HT1080 (cell line): Measurements from ENCODE around the gene KRTCAP2. TPM values are rescaled to one million over a fixed set of nuclear protein-coding genes. Genes with fewer than 3 reads are reported as not detected.
A peak's percentile ranks its signal among the peaks of the same experiment; 100 is the strongest.
"Not testable (repeated sequence)": the region's sequence is repeated elsewhere in the genome, so short reads cannot be mapped to it uniquely, and the experiment has no call there.

Experiments
- DNase-seq: peaks from one replicate; pipeline ENCODE4 v3.0.0-alpha.2; 2015; ENCODE audit warnings: low read depth
- total RNA-seq: library from RNA; depleted of rRNA; stranded (reverse); fragments of >200 nt; shearing (Covaris generic); gene quantifications from 2 replicates; pipeline ENCODE4 v1.2.3, GENCODE V29; 2014

The KRTCAP2 gene
- total RNA-seq, 1 experiment from 2014 or later, result 170 TPM

- DNase-seq, result no peak
These were observed 27.8 kb upstream of the KRTCAP2 start for GRCh38 chr1:155200920-155201319.

GRCh38 chr1:155199792-155200191 is 26.7 kb upstream of the KRTCAP2 start:
- DNase-seq, result no peak

DNA sequence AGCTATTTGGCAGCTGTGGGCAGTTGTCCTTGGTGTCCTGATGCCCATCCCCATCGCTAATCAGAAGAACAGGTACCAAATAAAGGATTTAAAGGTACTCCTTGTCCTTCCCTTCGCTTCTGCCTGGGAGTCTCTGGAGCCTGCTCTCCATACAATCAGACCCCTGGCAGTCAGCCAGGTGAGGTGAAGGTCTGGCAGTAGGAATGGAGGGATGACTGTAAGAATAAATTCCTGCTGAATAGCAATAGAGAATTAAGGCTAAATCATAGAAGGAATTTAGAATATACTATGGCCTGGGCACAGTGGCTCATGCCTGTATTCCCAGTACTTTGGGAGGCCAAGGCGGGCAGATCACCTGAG is 25.4 kb upstream of the KRTCAP2 start:
- no peak for DNase-seq

DNA sequence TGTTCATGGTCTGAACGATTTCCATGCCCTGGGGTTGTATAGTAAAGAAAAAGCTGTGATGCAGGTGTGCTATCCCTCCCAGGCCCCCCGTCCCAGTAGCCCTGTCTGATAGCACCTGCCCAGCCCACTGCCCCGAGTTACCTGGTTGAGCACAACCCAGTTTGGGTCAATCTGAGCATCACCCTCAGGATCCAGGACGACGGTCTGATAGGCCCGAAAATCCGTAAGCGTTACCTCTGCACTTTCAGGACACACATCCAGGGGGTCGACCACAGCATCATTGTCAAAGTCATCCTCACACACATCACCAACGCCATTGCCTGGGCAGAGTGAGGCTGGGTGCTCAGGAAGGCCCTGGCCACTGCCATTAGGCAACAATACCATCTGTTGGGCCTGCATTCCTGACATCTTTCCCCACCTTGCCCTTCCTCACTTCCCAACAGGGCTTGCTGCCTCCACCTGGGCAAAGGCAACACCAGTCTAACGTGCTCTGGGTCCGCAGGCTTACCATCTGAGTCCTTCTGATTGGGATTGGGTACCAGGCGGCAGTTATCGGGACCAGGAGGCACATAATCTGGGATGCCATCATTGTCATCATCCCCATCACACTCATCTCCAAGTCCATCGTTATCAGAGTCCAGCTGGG is 24.9 kb upstream of the KRTCAP2 start:
- no peak for DNase-seq

GRCh38 chr1:155196893-155197638 is 24.0 kb upstream of the KRTCAP2 start:
- no peak for DNase-seq

- no peak for DNase-seq
These were observed 23.2 kb upstream of the KRTCAP2 start for GRCh38 chr1:155196103-155196892.

- DNase-seq, result no peak
These were observed 22.3 kb upstream of the KRTCAP2 start for GRCh38 chr1:155195201-155196102.

GRCh38 chr1:155193991-155194240 is 20.8 kb upstream of the KRTCAP2 start:
- DNase-seq, result not testable (repeated sequence)

DNA sequence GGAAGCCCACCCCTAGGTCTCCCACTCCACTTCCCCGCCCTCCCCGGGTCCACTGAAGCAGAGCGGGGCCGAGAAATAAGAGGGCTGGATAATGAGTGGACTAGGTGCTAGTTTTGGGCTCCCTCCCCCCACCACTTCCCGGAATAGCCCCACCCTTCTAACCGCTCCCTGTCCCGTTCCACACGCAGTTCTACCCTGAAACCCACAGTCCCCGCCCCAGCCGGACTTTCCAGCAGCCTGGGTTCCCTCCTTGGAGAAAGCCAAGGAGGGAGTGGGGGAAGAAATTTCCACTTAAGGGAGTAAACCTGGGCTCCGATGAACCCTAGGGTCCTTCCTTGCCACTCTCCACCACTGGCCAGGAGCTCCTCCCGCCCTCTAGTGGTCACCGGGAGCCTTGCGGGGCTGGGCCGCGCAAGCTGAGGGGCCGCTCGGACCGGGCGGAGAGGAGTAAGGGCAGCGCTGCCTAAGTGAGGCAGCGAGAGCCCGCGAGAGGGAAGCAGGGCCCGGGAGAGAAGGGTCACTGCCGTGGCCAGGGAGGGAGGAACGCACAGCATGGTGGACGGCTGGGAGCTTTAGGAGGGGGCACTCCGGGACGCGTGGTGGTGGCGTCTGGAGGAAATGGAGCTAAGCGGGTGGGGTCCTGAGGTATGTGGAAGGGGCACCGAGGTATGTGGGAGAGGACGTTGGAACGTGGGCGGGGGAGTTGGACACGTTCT is 20.3 kb upstream of the KRTCAP2 start:
- DNase-seq, result peak; percentile 89

GRCh38 chr1:155192346-155193274 is 19.5 kb upstream of the KRTCAP2 start:
- no peak for DNase-seq

DNA sequence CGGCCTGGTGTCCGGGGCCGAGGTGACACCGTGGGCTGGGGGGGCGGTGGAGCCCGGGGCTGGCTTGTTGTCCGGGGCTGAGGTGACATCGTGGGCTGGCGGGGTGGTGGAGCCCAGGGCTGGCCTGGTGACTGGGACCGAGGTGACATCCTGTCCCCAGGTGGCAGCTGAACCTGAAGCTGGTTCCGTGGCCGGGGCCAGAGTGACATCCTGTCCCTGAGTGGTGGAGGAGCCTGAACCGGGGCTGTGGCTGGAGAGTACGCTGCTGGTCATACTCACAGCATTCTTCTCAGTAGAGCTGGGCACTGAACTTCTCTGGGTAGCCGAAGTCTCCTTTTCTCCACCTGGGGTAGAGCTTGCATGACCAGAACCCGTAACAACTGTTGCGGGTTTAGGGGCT is 18.8 kb upstream of the KRTCAP2 start:
- no peak for DNase-seq

- DNase-seq, result not testable (repeated sequence)
These were observed 16.8 kb upstream of the KRTCAP2 start for GRCh38 chr1:155189926-155190325.

DNA sequence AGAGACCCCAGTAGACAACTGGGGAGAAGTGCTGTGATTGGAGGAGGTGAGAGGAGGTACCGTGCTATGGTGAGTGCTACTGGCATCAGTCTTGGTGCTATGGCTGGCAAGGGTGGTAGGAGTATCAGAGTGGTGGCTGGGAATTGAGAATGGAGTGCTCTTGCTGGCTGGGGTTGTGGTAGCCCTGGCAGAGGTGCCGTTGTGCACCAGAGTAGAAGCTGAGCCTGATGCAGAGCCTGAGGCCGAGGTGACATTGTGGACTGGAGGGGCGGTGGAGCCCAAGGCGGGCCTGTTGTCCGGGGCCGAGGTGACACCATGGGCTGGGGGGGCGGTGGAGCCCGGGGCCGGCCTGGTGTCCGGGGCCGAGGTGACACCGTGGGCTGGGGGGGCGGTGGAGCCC is 15.2 kb upstream of the KRTCAP2 start:
- DNase-seq, result no peak

- DNase-seq, result no peak
These were observed 14.4 kb upstream of the KRTCAP2 start for GRCh38 chr1:155187456-155187891.

DNA sequence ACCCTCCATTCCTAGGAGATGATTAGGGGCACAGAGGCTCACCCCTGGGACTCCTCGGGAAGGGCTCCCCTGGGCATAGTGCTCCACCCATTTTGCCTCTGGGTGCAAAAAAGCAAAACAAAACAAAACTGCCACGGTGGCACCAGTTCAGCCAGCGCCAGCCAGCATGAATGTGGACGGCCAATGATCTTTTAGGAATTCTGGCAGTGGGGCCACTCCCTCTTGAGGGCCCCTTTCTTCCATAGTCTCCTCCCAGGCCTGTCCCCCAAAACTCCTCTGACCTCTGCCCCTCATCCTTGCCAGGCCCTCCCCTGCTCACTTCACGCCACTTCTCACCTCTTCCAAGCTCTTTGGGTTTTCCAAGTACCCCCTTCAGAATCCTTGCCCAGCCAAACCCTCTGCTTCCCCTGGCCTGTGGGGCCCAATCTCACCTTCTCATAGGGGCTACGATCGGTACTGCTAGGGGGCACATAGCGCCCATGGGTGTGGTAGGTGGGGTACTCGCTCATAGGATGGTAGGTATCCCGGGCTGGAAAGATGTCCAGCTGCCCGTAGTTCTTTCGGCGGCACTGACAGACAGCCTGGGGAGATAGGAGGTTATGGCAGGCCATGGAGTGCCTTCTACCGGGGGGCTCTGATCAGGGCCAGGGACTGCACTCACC is 13.8 kb upstream of the KRTCAP2 start:
- no peak for DNase-seq

- no peak for DNase-seq
These were observed 13.1 kb upstream of the KRTCAP2 start for GRCh38 chr1:155186067-155186793.

GRCh38 chr1:155185783-155186066 is 12.6 kb upstream of the KRTCAP2 start:
- no peak for DNase-seq
